PFSK-1 (cell line): ENCODE results near the gene MRAS.

Experiments used
- FOXP2 ChIP-seq: optimal IDR thresholded peaks from 2 replicates; pipeline ENCODE3; 2011; ENCODE audit warnings: borderline replicate concordance, control low read depth, inconsistent platforms; ENCODE audit not compliant: insufficient read depth; ENCODE audit errors: extremely low read length, extremely low read depth
- POLR2AphosphoS5 ChIP-seq: IDR thresholded peaks from 2 replicates; pipeline ENCODE4 v1.6.1; 2012; ENCODE audit warnings: low read depth, mild to moderate bottlenecking, control low read depth, low read length, moderate library complexity
- SIN3A ChIP-seq: IDR thresholded peaks from 2 replicates; pipeline ENCODE4 v1.6.1; 2012; ENCODE audit warnings: mild to moderate bottlenecking, low read length, moderate library complexity, borderline replicate concordance; ENCODE audit not compliant: insufficient read depth
- TAF1 ChIP-seq: IDR thresholded peaks from 2 replicates; pipeline ENCODE4 v1.6.1; 2012; ENCODE audit warnings: low read length, control low read depth, borderline replicate concordance; ENCODE audit not compliant: insufficient read depth
- TF ChIP-seq, protein P1 (sequence below), 2 experiments: IDR thresholded peaks; 2 replicates each; pipeline versions ENCODE4 v1.6.1 to v1.8.0; 2011 to 2012; ENCODE audit warnings: low read depth in 2 of 2, low read length in 2 of 2, control low read depth in 1 of 2, inconsistent platforms in 1 of 2, mild to moderate bottlenecking in 1 of 2, moderate library complexity in 1 of 2; ENCODE audit not compliant: insufficient read depth in 1 of 2

Gene MRAS

DNA sequence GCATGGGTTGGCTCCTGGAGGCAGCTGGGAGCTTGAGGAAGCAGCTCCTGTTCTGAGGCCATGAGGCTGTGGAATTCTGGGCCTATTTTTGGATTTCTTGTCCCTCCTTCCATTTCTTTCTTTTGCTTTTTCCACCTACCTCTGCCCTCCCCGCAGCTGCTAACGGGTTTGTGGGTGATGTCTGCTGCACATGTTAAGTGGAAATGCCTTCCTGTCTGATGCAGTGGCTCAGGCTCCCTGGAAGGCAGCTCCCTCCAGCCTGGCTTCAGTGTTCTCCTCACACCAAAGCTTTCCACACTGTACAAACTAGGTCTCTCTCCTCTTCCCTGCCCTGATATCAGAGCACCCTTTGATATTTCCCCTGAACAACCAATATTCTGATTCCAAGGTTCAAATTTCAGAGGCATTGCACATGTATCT is 52.3 kb downstream of the MRAS start:
- TF ChIP-seq POLR2AphosphoS5 (no peak), TAF1 (no peak)
- TF ChIP-seq, protein P1, sequence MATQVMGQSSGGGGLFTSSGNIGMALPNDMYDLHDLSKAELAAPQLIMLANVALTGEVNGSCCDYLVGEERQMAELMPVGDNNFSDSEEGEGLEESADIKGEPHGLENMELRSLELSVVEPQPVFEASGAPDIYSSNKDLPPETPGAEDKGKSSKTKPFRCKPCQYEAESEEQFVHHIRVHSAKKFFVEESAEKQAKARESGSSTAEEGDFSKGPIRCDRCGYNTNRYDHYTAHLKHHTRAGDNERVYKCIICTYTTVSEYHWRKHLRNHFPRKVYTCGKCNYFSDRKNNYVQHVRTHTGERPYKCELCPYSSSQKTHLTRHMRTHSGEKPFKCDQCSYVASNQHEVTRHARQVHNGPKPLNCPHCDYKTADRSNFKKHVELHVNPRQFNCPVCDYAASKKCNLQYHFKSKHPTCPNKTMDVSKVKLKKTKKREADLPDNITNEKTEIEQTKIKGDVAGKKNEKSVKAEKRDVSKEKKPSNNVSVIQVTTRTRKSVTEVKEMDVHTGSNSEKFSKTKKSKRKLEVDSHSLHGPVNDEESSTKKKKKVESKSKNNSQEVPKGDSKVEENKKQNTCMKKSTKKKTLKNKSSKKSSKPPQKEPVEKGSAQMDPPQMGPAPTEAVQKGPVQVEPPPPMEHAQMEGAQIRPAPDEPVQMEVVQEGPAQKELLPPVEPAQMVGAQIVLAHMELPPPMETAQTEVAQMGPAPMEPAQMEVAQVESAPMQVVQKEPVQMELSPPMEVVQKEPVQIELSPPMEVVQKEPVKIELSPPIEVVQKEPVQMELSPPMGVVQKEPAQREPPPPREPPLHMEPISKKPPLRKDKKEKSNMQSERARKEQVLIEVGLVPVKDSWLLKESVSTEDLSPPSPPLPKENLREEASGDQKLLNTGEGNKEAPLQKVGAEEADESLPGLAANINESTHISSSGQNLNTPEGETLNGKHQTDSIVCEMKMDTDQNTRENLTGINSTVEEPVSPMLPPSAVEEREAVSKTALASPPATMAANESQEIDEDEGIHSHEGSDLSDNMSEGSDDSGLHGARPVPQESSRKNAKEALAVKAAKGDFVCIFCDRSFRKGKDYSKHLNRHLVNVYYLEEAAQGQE (IDR thresholded peaks at IDR 0.05; ENCODE audit: insufficient read depth in 1 of 2, low read depth in 2 of 2, low read length in 2 of 2) = no peak

DNA sequence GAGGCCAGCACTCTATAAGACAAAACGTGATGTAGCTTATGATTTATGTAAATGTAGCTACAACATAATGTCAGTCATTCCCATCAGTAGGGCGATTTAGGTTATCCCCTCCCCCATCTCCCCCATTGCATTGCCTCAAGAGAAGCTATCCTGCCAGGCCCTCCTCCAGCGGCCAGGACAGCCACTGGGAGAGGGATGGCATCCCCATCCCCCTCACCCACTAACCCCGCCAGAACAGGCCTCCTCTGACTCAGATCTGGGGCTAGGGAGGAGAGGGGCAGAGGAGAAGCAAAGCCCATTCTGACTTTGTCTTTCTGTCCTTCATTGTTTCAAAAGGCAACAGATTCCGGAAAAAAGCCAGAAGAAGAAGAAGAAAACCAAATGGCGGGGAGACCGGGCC is 53.5 kb downstream of the MRAS start:
- TF ChIP-seq SIN3A (no peak), POLR2AphosphoS5 (no peak), FOXP2 (no peak), TAF1 (no peak)
- TF ChIP-seq, protein P1 (IDR thresholded peaks at IDR 0.05; ENCODE audit: insufficient read depth in 1 of 2, low read depth in 2 of 2, low read length in 2 of 2) = no peak

DNA sequence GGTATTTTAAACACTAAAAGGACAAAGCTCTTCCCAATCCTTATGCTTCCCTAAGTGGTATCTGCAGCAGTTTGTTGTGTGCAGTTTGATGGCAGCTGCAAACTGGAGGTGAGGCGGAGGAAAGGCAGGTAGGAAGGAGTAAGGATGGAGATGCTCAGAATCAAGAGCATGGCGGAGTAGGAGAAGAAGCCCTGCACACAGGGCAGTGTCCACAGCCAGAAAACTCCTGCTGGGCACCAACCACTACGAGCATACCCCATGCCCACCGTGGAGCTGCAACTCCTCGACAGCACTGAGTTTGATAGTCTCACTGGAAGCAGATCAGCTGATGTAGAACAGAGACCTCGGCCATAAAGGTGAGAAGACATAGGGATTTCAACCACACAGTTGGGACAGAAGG is 55.7 kb downstream of the MRAS start:
- TF ChIP-seq, protein P1 (IDR thresholded peaks at IDR 0.05; ENCODE audit: insufficient read depth in 1 of 2, low read depth in 2 of 2, low read length in 2 of 2) = no peak
- TF ChIP-seq TAF1 = no peak
- no peak for TF ChIP-seq POLR2AphosphoS5
- TF ChIP-seq SIN3A = no peak
- no peak for TF ChIP-seq FOXP2

DNA sequence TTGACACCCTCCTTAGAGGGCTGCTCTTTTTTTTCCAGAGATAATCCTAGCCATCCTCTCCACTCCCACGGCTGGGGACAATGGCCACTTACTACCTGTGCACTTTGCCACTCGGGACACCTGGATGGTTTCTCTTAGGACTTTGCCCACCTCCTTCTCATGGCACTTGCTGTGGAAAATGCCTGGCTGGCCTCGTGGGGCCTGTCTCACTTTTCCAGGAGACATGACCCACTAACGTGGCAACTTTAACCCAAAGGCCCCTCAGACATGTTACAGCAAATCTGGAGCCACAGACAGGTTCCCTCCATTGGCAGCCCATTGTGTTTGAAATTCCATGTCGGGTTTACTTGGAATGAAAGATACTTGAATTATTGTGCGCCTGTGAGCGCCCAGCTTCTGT is 56.6 kb downstream of the MRAS start:
- no peak for TF ChIP-seq POLR2AphosphoS5
- no peak for TF ChIP-seq TAF1
- TF ChIP-seq, protein P1 (IDR thresholded peaks at IDR 0.05; ENCODE audit: insufficient read depth in 1 of 2, low read depth in 2 of 2, low read length in 2 of 2) = no peak
- TF ChIP-seq SIN3A = no peak

DNA sequence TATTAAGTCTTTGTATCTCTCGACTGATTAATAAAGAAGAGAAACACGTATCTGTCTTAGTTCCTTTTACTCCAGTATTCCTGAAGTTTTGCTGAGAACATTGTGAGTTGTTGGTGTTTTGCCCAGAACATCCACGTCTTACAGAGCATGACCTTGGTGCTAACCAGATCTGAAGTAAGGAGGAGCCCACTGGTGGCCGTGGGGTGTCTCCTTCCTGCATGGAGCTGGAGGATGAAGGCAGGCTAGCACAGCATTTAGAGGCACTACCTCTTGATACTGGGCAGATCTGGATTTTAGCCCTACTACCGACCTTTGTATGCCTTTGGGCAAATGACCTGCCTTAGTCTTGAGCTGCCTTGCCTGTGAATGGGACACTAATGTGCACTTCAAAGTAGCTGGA is 57.1 kb downstream of the MRAS start:
- TF ChIP-seq FOXP2 (no peak), TAF1 (no peak), POLR2AphosphoS5 (no peak)
